Bronchial epithelial cell (primary cell): ENCODE results near the gene FRK. TPM values are rescaled to one million over a fixed set of nuclear protein-coding genes. Genes with fewer than 3 reads are reported as not detected.
"Not testable (repeated sequence)": the region's sequence is repeated elsewhere in the genome, so short reads cannot be mapped to it uniquely, and the experiment has no call there.

Experiments used
- DNase-seq: peaks from one replicate; pipeline ENCODE4 v3.0.0-alpha.2; 2010; ENCODE audit warnings: low read depth
- FAIRE-seq: peaks from 2 replicates; lab custom pipeline; 2011; peaks lifted over from hg19 to GRCh38; lab: Jason Lieb, UNC
- H3K27me3 ChIP-seq: 2 replicates; pipeline ENCODE4 v1.5.1; 2011; ENCODE audit warnings: low read length; ENCODE audit not compliant: control insufficient read depth, insufficient read depth
- H3K36me3 ChIP-seq: 2 replicates; pipeline ENCODE4 v1.5.1; 2011; ENCODE audit warnings: low read length; ENCODE audit not compliant: control insufficient read depth, insufficient read depth
- H3K4me3 ChIP-seq: 2 replicates; pipeline ENCODE4 v1.5.1; 2011; ENCODE audit warnings: mild to moderate bottlenecking, low read depth, low read length, control low read depth
- CTCF ChIP-seq: IDR thresholded peaks from 2 replicates; pipeline ENCODE4 v1.5.1; 2011; ENCODE audit warnings: mild to moderate bottlenecking, moderate library complexity, low read length, control low read depth, inconsistent platforms; ENCODE audit not compliant: insufficient read depth, severe bottlenecking
- total RNA-seq: library from RNA; depleted of rRNA; stranded (reverse); fragments of >200 nt; gene quantifications from 2 replicates; pipeline ENCODE4 v1.2.1, GENCODE V29; 2014

Gene FRK
- total RNA-seq, 1 donor from 2014 or later = 1.3 TPM

GRCh38 chr6:115891111-115891669 lies 169.5 kb downstream of the FRK start:
- DNase-seq = peak; percentile 91
- Histone ChIP-seq H3K36me3 (no peaks in the 10 kb centered on the region), H3K27me3 (no peaks in the 10 kb centered on the region), H3K4me3 (no peak overlapping the region)
- no peak for TF ChIP-seq CTCF
- FAIRE-seq = no peak

GRCh38 chr6:115890238-115890637 lies 170.5 kb downstream of the FRK start:
- H3K4me3 ChIP-seq = no peak overlapping the region
- H3K36me3 ChIP-seq = no peaks in the 10 kb centered on the region
- FAIRE-seq (no peak), DNase-seq (peak; percentile 68)
- TF ChIP-seq CTCF = no peak
- H3K27me3 ChIP-seq = no peaks in the 10 kb centered on the region

DNA sequence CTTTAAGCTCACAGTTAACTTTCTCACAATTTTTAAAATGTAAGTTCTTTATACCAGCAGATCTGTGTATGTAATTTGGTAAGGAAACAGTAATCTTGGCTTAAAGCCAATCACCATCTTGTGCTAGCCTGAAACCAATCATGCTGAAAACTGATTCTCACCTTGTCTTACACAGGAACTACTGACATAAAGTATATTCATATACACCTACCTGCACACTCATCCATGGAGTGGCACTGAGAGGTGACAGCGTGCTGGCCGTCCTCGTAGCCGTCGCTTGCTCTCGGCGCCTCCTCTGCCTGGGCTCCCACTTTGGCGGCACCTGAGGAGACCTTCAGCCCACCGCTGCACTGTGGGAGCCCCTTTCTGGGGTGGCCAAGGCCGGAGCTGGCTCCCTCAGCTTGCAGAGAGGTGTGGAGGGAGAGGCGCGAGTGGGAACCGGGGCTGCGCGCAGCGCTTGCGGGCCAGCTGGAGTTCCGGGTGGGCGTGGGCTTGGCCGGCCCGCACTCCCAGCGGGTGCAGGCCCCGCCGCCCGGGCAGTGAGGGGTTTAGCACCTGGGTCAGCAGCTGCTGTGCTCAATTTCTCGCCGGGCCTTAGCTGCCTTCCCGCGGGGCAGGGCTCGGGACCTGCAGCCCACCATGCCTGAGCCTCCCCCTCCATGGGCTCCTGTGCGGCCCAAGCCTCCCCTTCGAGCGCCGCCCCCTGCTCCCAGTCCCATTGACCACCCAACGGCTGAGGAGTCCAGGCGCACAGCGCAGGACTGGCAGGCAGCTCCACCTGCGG lies 171.8 kb downstream of the FRK start:
- H3K36me3 ChIP-seq, H3K27me3 ChIP-seq, FAIRE-seq, DNase-seq, H3K4me3 ChIP-seq: not testable (repeated sequence)

- no peak for FAIRE-seq
- no peaks in the 10 kb centered on the region for H3K36me3 ChIP-seq
- H3K4me3 ChIP-seq = no peak overlapping the region
- TF ChIP-seq CTCF = no peak
- H3K27me3 ChIP-seq = no peaks in the 10 kb centered on the region
- DNase-seq = no peak
Measured at GRCh38 chr6:115887891-115888290, 172.8 kb downstream of the FRK start.

DNA sequence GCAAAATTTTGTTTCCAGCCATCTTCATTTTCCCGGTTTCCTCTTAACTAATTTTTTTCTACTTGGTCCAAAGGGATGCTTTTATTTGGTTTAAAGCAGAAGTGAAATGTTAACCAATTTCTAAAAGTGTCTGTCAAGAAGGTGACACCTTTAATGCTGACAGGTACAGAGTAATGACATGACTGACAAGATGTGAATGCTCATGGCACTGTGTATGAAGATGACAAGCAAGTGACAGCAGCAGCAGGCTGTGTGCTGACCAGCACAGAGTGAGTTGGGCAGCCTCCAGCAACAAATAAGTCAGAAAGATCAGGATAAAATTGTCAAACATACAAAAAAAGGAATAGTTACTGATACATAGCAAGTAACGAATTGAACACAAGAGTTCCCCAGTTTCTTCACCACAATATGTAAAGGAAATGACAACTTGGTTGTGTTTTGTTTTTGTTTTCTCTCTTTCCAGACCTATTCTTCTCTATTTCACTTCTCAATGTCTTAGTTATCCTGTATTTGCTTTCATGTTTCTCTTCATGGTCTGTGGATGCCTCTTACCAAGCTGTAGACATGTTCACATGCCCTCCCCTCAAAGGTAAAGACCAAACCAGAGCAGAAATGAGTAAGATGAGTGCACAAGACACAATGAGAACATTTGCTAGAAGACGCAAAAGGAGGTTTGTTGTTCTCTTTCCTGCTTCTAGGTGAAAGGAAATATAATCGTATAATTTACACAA lies 174.9 kb downstream of the FRK start:
- Histone ChIP-seq H3K36me3 (no peaks in the 10 kb centered on the region), H3K4me3 (no peak overlapping the region), H3K27me3 (no peaks in the 10 kb centered on the region)
- no peak for FAIRE-seq
- DNase-seq = no peak
- TF ChIP-seq CTCF = no peak

GRCh38 chr6:115882771-115883170 lies 177.9 kb downstream of the FRK start:
- Histone ChIP-seq H3K4me3 (no peak overlapping the region), H3K27me3 (no peaks in the 10 kb centered on the region), H3K36me3 (no peaks in the 10 kb centered on the region)
- FAIRE-seq (no peak), DNase-seq (peak; percentile 72)
- no peak for TF ChIP-seq CTCF
